ENCODE results near the gene CPSF4.

DNA sequence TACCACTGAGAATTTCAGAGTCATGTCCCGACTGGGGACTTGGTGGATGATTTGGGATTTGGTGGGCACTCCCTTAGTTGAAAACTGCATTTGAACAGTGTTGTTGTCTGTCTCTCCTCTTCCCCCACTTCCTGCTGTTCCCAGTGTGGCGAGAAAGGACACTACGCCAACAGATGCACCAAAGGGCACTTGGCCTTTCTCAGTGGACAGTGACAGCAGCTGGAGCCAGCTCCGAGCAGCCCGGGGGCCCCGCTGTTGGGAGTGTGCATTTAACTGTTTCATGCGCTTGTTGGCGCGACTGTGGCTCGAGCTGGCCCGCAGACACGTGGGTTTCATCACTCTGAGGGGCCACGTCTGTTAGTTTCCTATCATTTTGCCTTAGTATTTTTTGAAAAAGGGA lies 17.5 kb downstream of the CPSF4 start:
- TF ChIP-seq EP300 (IDR thresholded peaks at IDR 0.05) (no peak), POLR2A (IDR thresholded peaks at IDR 0.05) (no peak), POLR2AphosphoS5 (IDR thresholded peaks at IDR 0.05) (no peak)
- TF ChIP-seq, protein P1, sequence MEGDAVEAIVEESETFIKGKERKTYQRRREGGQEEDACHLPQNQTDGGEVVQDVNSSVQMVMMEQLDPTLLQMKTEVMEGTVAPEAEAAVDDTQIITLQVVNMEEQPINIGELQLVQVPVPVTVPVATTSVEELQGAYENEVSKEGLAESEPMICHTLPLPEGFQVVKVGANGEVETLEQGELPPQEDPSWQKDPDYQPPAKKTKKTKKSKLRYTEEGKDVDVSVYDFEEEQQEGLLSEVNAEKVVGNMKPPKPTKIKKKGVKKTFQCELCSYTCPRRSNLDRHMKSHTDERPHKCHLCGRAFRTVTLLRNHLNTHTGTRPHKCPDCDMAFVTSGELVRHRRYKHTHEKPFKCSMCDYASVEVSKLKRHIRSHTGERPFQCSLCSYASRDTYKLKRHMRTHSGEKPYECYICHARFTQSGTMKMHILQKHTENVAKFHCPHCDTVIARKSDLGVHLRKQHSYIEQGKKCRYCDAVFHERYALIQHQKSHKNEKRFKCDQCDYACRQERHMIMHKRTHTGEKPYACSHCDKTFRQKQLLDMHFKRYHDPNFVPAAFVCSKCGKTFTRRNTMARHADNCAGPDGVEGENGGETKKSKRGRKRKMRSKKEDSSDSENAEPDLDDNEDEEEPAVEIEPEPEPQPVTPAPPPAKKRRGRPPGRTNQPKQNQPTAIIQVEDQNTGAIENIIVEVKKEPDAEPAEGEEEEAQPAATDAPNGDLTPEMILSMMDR (IDR thresholded peaks at IDR 0.05) = no peak
